ENCODE data around the gene STRA8. TPM values are rescaled to one million over a fixed set of nuclear protein-coding genes. Genes with fewer than 3 reads are reported as not detected.

The STRA8 gene
- total RNA-seq, 1 donor from 2014 or later: not detected

DNA sequence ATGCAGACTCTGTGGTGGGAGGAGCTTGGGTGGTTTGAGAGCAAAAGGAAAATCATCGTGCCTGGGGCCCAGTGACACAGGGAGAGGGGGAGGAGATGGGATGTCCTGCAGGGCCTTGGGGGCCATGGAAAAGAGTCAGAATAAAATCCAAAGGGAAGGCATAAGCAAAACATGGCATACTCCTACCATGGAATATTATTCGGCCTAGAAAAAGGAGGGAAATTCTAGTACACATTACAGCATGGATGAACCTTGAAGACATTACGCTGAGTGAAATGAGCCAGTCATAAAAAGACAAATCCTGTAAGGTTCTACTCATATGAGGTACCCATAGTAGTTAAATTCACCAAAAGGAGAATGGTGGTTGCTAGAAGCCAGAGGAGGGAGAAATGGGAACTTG is 38.7 kb downstream of the STRA8 start:
- TF ChIP-seq, protein P1, sequence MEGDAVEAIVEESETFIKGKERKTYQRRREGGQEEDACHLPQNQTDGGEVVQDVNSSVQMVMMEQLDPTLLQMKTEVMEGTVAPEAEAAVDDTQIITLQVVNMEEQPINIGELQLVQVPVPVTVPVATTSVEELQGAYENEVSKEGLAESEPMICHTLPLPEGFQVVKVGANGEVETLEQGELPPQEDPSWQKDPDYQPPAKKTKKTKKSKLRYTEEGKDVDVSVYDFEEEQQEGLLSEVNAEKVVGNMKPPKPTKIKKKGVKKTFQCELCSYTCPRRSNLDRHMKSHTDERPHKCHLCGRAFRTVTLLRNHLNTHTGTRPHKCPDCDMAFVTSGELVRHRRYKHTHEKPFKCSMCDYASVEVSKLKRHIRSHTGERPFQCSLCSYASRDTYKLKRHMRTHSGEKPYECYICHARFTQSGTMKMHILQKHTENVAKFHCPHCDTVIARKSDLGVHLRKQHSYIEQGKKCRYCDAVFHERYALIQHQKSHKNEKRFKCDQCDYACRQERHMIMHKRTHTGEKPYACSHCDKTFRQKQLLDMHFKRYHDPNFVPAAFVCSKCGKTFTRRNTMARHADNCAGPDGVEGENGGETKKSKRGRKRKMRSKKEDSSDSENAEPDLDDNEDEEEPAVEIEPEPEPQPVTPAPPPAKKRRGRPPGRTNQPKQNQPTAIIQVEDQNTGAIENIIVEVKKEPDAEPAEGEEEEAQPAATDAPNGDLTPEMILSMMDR (conservative IDR thresholded peaks at IDR 0.05): no peak
- no peak for DNase-seq (ENCODE audit: extremely low spot score, unreplicated experiment)

DNA sequence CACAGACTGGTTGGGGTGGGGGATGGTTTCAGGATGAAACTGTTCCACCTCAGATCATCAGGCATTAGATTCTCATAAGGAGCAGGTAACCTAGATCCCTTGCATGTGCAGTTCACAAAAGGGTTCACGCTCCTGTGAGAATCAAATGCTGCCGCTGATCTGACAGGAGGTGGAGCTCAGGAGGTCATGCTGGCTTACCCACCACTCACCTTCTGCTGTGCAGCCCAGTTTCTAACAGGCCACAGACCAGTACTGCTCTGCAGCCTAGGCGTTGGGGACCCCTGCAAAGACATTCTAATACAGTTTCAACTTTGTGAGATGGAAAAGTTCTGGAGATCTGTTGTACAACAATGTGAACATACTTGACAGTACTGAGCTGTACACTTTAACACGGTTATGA is 39.9 kb downstream of the STRA8 start:
- Mint-ChIP-seq H3K4me3 (no peak overlapping the region), H3K27me3 (peaks cover 10% of the 10 kb centered on the region), H3K9me3 (no peaks in the 10 kb centered on the region), H3K27ac (no peak overlapping the region), H3K4me1 (ENCODE audit: unreplicated experiment) (peaks cover 3% of the 10 kb centered on the region), H3K36me3 (no peaks in the 10 kb centered on the region)
- TF ChIP-seq, protein P1 (conservative IDR thresholded peaks at IDR 0.05): no peak
- DNase-seq (ENCODE audit: extremely low spot score, unreplicated experiment): no peak

More for the DNA sequence above, 38.7 kb downstream of the STRA8 start:
- no peak overlapping the region for H3K4me3 Mint-ChIP-seq
- H3K36me3 Mint-ChIP-seq: no peaks in the 10 kb centered on the region
- no peaks in the 10 kb centered on the region for H3K9me3 Mint-ChIP-seq
- H3K4me1 Mint-ChIP-seq (ENCODE audit: unreplicated experiment): peaks cover 3% of the 10 kb centered on the region
- no peak overlapping the region for H3K27ac Mint-ChIP-seq
- peaks cover 17% of the 10 kb centered on the region for H3K27me3 Mint-ChIP-seq

DNA sequence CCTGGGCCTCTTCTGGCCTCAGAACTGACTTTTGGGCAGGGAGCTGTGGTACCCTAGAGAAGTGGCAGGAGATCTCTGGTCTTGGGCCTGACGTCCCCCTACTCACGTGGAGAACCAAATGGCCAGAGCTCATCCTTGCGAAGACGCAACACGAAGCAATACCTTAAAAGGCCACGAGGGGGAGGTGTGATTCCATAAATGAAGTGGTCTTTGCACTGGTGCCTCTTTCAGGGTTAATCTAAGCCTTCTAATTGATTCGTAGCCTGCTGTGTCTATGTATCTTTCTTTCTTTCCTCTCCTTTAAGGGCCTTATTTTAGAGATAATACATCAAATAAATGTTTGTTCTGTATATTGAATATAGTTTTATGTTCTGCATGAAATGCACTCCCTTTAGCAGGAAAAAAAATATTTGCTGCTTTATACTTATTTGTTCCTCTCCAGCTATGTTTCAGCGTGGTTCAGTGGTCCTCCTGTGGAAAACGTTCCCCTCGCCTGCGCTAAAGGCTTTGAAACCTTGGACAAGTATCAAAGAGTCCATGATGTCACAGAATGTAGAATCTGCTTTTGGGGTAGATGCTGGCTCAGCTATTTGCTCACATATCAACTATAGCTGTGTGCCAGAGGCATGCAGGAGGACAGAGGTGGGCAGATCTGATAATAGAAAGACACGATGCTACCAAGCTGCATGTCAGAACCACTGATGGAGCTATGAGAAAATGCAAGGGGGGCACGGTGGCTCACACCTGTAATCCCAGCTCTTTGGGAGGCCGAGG is 41.0 kb downstream of the STRA8 start:
- Mint-ChIP-seq H3K27ac (no peak overlapping the region), H3K4me3 (no peak overlapping the region), H3K27me3 (peaks cover 16% of the 10 kb centered on the region), H3K9me3 (no peaks in the 10 kb centered on the region), H3K4me1 (ENCODE audit: unreplicated experiment) (peaks cover 3% of the 10 kb centered on the region), H3K36me3 (no peaks in the 10 kb centered on the region)
- DNase-seq (ENCODE audit: extremely low spot score, unreplicated experiment): peak; percentile 1
- TF ChIP-seq, protein P1 (conservative IDR thresholded peaks at IDR 0.05): peak; percentile 90

DNA sequence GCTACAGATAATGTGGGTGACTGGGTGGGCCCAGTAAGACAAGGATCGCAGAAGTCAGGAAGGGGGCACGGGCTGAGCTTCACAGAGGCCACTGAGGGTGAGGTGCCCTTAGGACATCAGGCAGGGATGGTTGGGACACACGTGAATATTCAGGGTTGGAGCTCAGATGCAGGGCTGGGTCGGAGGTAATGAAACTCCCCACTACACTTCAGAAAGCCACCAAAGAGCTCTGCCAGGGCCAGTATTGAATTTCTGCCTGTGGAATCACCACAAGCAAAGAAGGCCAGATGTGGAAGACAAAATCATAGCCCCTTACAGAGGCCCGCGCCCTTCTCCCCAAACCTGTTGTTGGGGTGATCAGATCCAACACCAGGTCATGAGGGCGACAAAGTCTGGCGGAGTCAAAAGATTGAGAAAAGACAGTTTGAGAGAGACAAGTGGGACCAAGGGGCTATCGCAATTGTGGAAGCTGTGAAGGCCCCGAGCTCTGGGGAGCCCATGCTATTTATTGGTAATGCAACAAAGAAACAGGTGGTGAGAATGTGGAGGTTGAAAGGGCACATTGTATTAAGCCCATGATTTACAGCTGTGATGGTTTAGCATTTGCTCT is 42.4 kb downstream of the STRA8 start:
- H3K9me3 Mint-ChIP-seq: no peaks in the 10 kb centered on the region
- H3K27ac Mint-ChIP-seq: no peak overlapping the region
- no peak for DNase-seq (ENCODE audit: extremely low spot score, unreplicated experiment)

DNA sequence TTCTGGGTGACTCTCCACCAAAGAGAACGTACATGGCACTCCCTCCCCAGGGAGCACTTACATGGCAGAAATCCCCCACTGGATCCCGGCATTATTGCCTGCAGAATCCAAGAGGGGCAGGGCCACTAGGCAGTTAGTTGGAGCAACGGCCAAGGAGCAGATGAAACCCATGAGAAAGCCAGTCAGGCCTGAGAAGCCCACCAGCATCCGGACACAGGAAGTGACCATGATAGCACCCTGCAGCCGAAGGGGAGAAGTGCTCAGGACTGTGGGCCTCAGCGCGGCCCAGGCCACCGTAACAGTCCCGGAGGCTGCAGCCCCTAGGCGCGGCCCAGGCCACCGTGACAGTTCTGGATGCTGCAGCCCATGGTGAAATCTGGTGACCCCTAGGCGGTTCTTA is 43.5 kb downstream of the STRA8 start:
- H3K4me1 Mint-ChIP-seq (ENCODE audit: unreplicated experiment): peaks cover 8% of the 10 kb centered on the region
- peaks cover 12% of the 10 kb centered on the region for H3K27me3 Mint-ChIP-seq
- H3K4me3 Mint-ChIP-seq: no peak overlapping the region
- TF ChIP-seq, protein P1 (conservative IDR thresholded peaks at IDR 0.05): no peak
- H3K36me3 Mint-ChIP-seq: no peaks in the 10 kb centered on the region
- no peak for DNase-seq (ENCODE audit: extremely low spot score, unreplicated experiment)
- no peaks in the 10 kb centered on the region for H3K9me3 Mint-ChIP-seq
- no peak overlapping the region for H3K27ac Mint-ChIP-seq

More for the DNA sequence above, 42.4 kb downstream of the STRA8 start:
- TF ChIP-seq, protein P1 (conservative IDR thresholded peaks at IDR 0.05): no peak
- Mint-ChIP-seq H3K4me3 (no peak overlapping the region), H3K36me3 (no peaks in the 10 kb centered on the region), H3K27me3 (peaks cover 11% of the 10 kb centered on the region), H3K4me1 (ENCODE audit: unreplicated experiment) (peaks cover 3% of the 10 kb centered on the region)
